Measurements from ENCODE around the gene ESD.
"Not testable (repeated sequence)": the region's sequence is repeated elsewhere in the genome, so short reads cannot be mapped to it uniquely, and the experiment has no call there.

Gene ESD

DNA sequence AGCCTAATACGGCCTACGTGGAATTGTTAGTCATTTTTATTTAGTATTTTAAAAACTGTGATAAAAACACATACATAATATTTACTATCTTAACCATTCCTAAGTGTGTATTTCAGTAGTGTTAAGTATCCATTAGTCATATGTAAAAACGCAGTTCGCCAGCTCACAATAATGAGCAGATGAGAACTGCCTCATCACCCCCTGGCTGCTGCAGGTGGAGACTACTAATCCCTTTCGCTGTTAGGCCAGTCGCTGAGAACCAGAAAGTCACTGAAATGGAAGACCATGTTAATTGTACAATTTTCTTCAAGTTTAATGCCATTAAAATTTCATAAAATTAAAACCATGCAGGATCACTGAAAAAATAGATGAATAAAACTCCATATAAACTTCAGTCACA is 1.6 kb downstream of the ESD start:
- DNase-seq (ENCODE audit: low read depth in 3 of 3) = no peak

DNA sequence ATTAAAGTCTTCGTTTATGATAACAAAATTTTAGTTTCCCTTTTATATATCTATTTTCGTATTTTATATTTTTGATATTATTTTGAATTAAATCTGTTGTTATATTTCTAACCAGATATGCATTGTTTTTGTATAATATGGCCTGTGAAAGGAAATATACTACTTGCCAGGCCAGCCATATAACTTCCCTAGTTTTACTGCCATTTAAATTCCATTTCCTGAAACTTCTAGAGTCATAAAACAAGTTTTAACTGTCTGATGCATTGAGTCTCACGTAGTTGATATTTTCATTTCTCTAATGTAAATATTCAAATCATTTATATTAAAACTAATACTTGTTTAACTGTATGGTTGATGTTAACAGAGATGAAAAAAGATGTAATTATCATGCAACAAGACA is 13.5 kb downstream of the ESD start:
- no peak for DNase-seq (ENCODE audit: low read depth in 3 of 3)

DNA sequence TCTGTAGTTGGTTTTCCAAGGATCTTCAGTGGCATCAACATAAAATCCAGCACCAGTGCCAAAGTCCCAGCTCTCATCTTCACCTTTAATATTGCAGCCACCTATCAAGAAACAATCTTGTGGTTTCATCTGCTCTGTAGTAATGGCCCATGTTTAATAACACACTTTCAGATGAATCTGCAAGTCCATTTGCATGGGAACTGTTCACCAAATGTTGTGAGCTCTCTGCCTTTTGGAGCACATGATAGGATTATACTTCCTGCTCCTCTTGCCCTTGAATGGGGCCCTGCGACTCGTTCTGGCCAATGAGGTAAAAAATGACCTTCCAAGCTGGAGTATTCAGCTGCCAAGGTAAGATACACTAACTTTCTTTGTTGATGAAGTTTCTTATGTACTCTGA is 14.3 kb downstream of the ESD start:
- no peak for DNase-seq (ENCODE audit: low read depth in 3 of 3)

DNA sequence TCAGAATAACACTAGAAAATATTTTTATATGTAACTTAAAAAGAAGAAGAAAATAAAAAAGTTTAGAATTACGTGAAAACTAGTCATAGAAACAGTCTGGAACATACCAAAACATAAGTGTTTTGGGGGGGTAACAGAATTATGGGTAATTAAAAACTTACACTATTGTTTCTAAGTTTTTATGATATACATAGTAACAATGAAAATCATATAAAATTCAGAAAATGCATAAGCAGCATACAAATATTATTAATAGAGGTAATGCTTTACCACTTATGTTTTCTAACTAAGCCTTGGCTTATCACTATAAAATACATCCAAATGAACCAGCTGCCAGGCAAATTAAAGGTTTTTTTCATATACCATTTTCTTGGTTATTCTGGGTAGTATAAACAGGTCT is 14.9 kb downstream of the ESD start:
- DNase-seq (ENCODE audit: low read depth in 3 of 3) = no peak

DNA sequence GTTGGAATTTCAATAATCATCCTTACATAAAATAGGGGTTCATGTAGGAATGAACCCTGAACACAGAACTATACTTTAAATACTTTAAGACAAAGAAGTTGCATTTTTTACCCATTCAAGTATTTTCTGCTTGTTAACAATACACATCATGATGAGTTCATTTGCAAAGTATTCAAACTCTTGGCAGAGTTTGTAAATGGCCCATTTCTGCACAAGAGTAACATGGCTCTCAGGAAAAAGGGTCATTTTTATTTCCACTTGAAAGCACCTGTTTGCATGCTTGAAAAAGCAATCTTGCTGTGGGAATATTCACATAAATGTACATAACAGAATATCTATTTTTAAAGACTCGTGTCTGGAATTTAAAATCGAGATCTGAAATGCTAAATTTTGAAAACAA is 18.1 kb downstream of the ESD start:
- no peak for DNase-seq (ENCODE audit: low read depth in 3 of 3)

DNA sequence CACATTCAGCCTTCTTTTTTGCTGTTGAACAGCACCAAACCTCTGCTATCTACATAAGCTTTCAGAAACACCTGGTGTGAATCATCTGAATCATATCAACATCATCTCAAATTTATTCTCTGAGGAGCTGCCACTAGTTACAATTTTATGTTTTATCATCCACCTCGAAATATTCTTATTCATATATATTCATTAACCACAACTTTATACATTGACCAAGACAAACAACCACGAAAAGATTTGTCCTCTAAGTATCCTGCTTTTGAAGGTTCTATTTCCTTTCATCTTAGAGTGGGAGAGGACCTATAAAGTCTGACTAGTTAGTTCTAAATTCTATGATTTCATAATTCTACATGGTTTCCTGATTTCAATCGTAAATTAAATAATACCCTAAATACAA is 18.9 kb downstream of the ESD start:
- DNase-seq (ENCODE audit: low read depth in 3 of 3) = no peak

DNA sequence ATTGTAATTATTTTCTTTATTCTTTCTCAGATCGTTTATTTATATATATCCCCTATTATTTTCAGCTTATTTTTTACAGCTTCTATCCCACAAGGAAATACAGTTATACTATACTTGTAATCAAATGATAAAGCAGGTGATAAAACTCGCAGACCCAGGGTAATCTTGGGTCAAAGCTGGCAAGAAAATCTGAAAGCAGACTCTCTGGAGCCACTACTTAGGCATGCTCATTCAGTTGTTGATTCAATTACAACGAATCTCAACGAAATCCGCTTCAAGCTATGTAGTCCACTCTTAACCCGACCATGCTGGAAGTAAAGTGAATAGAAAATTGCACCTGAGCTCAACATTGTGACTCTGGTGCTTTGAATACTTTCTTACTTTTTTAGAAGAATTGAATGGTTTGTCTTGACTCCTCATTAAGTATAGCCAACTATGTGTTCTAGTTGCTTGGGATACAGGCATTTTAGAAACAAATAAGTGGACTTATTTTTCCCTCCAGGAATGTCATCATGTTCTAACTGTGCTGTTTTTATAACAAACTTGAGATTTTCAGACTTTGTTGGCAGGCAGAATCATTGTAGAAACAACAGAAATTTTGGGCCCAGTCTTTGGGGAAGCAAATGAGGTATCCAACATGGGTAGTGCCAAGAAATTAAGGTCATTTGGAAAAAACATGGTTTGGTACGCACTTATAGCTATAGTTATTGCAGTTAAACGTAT is 21.4 kb downstream of the ESD start:
- no peak for DNase-seq (ENCODE audit: low read depth in 3 of 3)

DNA sequence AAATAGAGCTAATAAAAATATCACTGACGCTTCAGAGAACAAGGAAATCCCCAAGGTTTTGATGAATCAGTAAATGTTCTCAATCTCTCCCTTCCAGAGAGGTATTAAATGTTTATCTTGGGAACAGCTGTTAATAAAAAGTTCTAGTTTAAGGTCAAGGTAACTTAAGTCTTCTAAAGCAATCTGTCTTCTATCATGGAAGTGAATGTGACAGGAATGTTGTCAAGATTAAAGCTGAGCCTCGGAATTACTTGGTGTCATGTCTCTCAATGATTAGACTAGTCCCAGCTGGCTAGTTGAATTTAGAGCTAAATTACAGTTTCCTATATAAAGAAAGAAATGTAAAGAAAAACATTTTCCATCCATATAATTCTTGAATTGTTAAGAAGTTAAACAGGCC is 23.4 kb downstream of the ESD start:
- DNase-seq (ENCODE audit: low read depth in 3 of 3) = no peak

DNA sequence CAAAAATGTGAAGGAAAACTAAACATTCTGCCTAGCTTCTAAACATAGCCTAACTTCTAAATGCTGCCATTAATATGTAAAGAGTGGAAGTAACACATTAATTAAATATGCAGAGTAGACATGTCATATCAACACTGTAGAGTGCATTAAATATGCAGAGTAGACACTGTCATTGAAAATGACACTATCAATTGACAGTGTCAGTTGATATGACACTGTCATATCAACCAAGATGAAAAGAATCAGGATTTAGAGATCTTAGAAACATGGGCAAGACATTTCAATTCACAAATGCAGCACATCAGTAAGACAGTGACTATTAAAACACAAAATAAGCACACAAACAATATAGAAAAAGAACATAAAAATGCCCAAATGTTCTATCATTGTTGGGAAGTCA is 25.3 kb downstream of the ESD start:
- no peak for DNase-seq (ENCODE audit: low read depth in 3 of 3)

DNA sequence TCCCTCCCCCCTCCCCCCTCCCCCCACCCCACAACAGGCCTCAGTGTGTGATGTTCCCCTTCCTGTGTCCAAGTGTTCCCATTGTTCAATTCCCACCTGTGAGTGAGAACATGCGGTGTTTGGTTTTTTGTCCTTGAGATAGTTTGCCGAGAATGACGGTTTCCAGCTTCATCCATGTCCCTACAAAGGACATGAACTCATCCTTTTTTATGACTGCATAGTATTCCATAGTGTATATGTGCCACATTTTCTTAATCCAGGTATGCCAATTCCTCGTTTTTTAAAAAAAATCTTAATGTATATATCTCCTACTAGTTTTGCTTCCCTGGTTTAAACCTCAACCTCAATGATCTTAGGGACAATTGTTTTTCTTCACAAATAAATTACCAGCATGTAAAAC is 27.0 kb downstream of the ESD start:
- DNase-seq (ENCODE audit: low read depth in 3 of 3) = not testable (repeated sequence)

DNA sequence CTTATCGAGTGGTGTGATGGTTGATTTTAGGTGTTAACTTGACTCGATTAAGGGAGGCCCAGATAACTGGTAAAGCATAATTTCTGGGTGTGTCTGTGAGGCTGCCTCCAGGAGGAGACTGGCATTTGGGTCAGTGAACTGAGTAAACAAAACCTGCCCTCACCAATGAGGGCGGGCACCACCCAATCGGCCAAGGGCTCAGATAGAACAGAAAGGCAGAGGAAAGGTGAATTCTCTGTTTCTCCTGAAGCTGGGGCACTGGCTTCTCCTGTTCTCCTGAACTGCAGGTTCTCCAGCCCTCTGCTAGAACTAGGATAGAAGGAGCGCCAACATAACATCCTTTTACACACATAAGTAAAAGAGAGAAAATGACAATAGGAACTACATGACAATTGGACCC is 35.1 kb downstream of the ESD start:
- no peak for DNase-seq (ENCODE audit: low read depth in 3 of 3)

DNA sequence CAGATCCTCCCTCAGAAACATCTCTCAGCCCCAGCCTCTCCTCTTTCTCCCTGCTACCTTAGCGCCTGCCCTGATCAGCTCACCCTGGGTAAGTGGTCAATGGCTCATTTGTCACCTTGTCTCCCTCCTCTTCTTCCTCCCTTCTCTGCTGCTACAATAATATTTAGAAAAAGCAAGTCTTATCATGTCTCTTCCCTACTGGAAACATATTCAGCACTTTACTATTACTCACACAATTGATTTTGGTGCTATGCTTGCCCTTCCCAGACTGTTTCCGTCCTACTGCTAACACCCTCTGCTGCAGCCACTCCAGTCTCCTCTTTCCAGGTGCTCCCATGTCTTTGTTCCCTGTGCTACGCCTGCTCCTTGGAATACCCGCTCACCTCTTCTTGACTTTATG is 35.8 kb downstream of the ESD start:
- no peak for DNase-seq (ENCODE audit: low read depth in 3 of 3)

DNA sequence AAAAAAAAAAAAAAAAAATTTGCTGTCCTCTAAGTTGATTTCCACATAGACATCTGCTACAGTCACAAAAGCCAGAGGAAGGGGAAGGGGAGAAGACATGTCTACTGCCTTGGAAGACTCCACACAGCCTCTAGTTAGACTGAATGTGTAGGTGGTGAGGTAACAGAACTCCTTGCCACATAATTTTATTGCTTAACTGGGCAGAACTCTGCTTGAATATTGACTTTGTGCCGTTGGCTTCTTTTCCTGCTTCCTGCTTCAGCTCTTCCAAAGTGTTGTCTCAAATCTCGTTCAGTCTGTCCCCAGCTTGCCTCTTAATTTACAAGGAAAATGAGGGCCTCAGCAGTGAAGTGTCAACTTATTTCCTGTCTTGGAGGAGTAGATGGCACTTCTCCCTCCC is 37.1 kb downstream of the ESD start:
- no peak for DNase-seq (ENCODE audit: low read depth in 3 of 3)

DNA sequence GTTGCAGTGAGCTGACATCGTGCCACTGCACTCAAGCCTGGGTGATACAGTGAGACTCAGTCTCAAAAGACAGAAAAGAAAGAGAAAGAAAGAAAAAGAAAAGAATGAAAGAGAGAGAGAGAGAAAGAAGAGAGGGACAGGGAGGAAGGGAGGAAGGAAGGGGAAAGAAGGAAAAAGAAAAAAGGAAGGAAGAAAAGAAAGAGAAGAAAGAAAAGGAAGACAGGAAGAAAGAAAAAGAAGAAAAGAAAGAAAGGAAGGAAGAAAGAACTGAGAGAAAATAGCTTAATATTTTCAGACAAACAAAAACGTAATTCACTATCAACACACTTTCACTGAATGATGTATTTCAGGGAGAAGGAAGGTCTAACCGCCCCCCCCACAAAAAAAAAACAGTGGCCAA is 39.3 kb downstream of the ESD start:
- no peak for DNase-seq (ENCODE audit: low read depth in 3 of 3)

DNA sequence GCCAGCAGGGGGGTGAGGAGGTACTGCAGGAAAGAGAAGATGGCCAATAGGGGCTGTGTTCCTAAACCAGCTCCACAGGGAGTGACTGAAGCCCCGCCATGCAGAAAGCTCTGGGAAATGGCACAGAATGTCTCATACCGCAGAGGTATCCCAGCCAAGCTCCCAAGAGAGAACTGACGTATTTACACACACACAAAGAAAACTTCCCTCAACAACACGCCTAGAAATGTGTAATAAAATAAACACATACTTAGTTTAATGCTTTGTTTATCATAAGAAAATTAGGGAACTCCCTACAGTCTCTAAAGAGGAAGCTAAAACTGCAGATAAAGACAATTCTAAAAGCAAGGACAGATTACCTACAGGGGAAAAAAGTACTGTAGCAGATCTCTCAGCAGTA is 40.0 kb downstream of the ESD start:
- DNase-seq (ENCODE audit: low read depth in 3 of 3) = no peak

DNA sequence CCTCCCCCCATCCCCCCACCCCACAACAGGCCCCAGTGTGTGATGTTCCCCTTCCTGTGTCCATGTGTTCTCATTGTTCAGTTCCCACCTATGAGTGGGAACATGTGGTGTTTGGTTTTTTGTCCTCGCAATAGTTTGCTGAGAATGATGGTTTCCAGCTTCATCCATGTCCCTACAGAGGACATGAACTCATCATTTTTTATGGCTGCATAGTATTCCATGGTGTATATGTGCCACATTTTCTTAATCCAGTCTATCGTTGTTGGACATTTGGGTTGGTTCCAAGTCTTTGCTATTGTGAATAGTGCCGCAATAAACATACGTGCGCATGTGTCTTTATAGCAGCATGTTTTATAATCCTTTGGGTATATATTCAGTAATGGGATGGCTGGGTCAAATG is 41.5 kb downstream of the ESD start:
- not testable (repeated sequence) for DNase-seq (ENCODE audit: low read depth in 3 of 3)

DNA sequence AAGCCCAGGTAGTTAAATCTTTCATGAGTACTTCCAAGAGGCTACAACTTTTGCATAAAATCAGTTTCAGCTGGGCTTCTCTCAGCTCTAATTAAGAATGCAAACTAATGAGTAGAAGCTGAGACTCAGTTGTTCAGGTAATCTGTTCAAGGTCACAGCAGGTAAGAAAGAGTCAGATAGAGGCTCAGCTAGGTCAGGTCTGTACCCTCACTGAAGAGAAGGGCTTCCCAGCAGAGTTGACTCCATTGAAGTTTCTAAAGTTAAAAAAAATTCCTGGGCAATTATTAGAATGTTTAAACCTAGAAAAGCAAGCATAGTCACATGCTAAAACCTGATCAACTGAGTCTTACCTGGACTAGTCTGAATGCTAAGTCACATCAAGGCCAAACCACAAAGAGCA is 42.1 kb downstream of the ESD start:
- DNase-seq (ENCODE audit: low read depth in 3 of 3) = no peak

DNA sequence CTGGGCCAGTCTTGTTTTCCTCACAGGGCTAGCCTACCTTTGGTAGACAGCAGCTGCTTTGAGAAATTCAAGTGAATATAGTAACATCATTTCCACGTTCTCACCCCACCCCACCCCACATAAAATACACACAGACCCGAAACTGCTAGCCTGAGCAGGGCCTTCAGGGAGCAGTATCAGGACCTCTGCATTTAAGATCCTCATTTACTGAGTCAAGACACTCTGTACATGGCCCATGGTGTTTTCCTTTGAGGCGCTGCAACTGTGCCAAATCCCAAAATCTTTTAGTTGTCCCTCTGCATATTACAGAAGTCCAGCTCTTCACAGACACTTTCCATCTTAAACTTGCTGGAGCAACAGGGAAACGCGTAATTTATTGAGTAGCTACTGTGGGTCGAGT is 43.0 kb downstream of the ESD start:
- DNase-seq (ENCODE audit: low read depth in 3 of 3) = no peak

DNA sequence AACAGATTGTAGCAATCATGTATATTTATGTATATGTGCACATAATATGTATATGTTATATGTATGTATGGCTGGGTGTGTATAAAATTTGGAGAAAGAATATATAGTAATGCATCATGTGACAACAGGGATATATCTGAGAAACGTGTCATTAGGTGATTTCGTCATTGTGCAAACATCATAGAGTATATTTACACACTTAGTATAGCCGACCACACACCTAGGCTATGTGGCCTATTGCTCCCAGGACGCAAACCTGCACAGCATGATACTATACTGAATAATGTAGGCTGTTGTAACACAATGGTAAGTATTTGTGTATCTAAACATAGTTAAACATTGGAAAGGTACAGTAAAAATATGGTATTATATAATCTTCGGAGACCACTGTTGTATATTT is 43.8 kb downstream of the ESD start:
- DNase-seq (ENCODE audit: low read depth in 3 of 3) = no peak

DNA sequence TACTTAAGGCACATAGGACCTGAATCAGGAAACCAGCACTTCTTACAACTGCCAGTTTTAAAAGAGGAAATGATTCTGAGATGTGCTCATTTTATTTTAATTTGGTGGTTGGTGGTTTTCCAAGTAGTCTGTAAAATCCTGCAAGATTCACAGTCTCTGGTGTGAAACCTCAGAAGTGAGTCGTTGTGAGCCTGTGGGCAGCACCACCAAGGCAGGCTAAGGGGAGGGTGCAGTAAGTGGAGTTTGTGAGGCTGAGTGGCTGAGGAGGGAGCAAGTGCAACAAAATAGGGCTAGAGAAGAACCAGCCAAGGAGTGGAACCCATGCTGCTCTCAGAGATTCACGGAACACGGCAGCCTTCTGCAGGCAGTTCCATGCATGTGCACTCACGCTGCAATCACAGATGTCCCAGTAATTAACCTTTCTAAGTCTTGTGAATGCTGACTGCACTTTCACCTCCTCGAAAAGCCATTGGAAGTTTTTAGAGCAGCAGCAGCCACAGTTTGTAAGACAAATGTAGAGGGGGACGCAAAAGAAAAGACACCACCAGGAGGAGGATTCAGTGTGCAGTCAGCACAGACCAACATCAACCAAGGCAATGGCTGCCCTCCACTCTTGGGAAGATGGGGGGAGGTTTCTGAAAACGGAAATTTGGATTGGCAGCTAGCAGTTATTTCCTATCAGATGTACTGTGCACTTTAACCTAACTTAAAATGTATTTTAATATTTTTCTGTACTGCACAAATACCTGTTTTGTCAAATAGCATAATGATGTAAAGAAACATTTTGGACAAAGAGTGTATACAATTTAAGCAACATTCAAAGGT is 44.9 kb downstream of the ESD start:
- peak; percentile 5 to 41 (median 29) for DNase-seq (ENCODE audit: low read depth in 3 of 3)

DNA sequence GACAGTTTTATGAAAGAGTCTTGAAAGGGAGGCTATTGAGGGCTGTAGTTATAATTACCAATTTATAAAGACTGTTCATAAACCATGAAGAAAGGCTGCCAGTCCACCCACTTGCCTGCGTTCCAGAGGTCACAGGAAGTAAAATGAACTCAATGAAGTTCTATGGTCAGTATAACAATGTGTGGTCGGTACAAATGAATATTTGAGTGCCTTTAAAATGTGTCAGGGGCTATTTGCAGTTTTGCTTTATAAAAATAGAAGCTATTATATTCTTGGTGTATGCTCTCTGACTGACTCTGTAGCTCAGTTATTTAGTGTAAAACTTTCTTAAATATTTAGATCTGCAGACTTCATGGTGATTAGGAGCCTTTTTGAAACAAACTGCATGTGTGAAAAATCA is 47.0 kb downstream of the ESD start:
- no peak for DNase-seq (ENCODE audit: low read depth in 3 of 3)

DNA sequence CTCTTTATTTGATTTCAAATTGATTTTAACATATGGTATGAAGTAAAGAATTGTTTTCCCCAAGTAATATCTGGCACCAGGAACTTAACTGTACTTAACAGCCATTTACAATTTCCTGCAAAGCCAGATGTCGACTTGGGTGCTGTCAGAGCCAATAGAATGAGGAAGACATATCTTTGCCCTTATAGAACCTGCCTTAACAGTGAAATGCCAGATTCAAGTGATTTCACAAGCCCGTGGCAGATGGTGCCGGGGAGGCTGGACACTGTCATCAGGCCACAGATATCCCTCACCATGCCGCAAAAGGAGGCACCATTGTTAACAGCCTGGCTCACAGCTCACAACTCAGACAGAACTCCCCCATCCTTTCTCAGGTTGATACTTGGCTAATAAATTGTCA is 48.7 kb downstream of the ESD start:
- DNase-seq (ENCODE audit: low read depth in 3 of 3) = no peak

DNA sequence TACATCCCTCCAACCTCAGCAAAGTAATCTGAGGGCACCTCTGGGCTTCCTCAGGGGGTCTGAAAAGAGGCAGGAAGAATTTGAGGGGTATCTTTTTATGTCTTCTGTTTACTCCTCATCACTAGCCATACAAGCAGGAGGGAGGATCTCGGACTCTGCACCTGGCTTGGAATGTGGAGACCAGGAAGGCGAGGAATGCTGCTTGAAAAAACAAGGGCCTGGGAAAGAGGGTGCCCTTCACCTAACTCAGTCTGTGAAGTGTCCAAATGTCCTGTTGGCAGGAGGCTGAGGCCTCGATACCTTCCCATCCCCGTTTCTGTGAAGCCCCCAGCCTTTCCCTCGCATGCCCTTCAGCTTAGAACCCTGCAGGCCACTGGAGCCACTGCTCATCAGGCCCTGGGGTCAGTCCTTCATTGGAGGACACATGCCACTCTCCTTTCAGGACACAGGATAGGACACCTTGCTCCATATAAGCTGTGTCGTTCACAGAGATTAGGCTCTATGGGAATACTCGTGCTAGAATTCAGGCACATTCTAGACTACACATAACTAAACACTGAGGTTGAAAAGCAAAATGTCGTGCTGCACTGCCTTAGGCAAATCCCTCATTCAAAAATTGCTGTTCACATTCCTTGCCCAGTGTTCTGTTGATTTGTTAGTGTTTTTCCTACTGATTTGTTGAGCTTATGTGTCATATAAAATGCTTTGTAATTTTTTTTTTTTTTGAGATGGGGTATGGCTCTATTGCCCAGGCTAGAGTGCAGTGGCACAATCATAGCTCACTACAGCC is 49.7 kb downstream of the ESD start:
- DNase-seq (ENCODE audit: low read depth in 3 of 3) = no peak
